GM12878 (cell line): ENCODE results near the gene CXCL17. TPM values are rescaled to one million over a fixed set of nuclear protein-coding genes. Genes with fewer than 3 reads are reported as not detected.

Experiments used
- ATAC-seq: fragments of 200-7000 bp; cut with Tn5 transposase; 3 replicates; pipeline ENCODE4 v1.9.1; 2020; ENCODE audit warnings: mild to moderate bottlenecking, moderate library complexity
- BruUV-seq: library from RNA; stranded (reverse); fragments of 400-500 nt; replicated peaks from 2 replicates; lab custom pipeline; 2021; lab: Mats Ljungman, UMichigan
- CTCF ChIA-PET: fragments of 300-600 bp; sonication (Branson Sonifier 250); formaldehyde crosslinking; extraction: SDS; loops from one replicate; lab custom pipeline; 2021; ENCODE audit warnings: inconsistent platforms; lab: Yijun Ruan, JAX
- POLR2A ChIA-PET: fragments of 350-600 bp; formaldehyde crosslinking; extraction: SDS; loops from one replicate; lab custom pipeline; 2021; ENCODE audit warnings: inconsistent platforms; lab: Charles Lee
- RAD21 ChIA-PET: fragments of 300-600 bp; sonication (Branson Sonifier 250); formaldehyde crosslinking; loops from one replicate; lab custom pipeline; 2023; ENCODE audit warnings: antibody characterized with exemption; ENCODE audit not compliant: unreplicated experiment; lab: Charles Lee
- SMC1A ChIA-PET: fragments of 300-600 bp; sonication (Branson Sonifier 250); formaldehyde crosslinking; loops from one replicate; lab custom pipeline; 2023; ENCODE audit not compliant: unreplicated experiment, uncharacterized antibody; lab: Charles Lee
- DNase-seq: peaks from one replicate; pipeline ENCODE4 v3.0.0-alpha.2; 2011; ENCODE audit warnings: low read depth, low spot score
- FAIRE-seq: peaks from 3 replicates; lab custom pipeline; 2011; peaks lifted over from hg19 to GRCh38; lab: Jason Lieb, UNC
- H2AFZ ChIP-seq: 2 replicates; pipeline ENCODE4 v1.6.0; 2011; ENCODE audit warnings: low read depth, low read length, control low read depth; ENCODE audit not compliant: control insufficient read depth
- H3K27ac ChIP-seq: 2 replicates; pipeline ENCODE4 v1.5.1; 2011; ENCODE audit warnings: control low read depth; ENCODE audit not compliant: control insufficient read depth, insufficient read depth
- H3K27me3 ChIP-seq, 2 experiments: replicated peaks in 1 of 2; 2 replicates each; pipeline versions ENCODE4 v1.6.0 to v1.6.1; 2011; ENCODE audit warnings: low read length in 1 of 2; ENCODE audit not compliant: control insufficient read depth in 2 of 2, insufficient read depth in 2 of 2
- H3K36me3 ChIP-seq, 2 experiments: 2 replicates each; pipeline ENCODE4 v1.5.1; 2011; ENCODE audit warnings: low read length in 1 of 2; ENCODE audit not compliant: control insufficient read depth in 2 of 2, insufficient read depth in 2 of 2
- H3K4me1 ChIP-seq: 2 replicates; pipeline ENCODE4 v1.6.1; 2011; ENCODE audit warnings: mild to moderate bottlenecking, low read length, moderate library complexity, mixed read lengths; ENCODE audit not compliant: control insufficient read depth, insufficient read depth
- H3K4me2 ChIP-seq: 2 replicates; pipeline ENCODE4 v1.6.0; 2011; ENCODE audit warnings: control low read depth; ENCODE audit not compliant: control insufficient read depth, insufficient read depth
- H3K4me3 ChIP-seq: fragments of 200-600 bp; sonication (generic); 2 replicates; pipeline ENCODE4 v1.5.1; 2016
- H3K79me2 ChIP-seq: 2 replicates; pipeline ENCODE4 v1.6.0; 2011; ENCODE audit warnings: low read length; ENCODE audit not compliant: control insufficient read depth, insufficient read depth
- H3K9ac ChIP-seq: 2 replicates; pipeline ENCODE4 v1.8.0; 2011; ENCODE audit warnings: low read length, control low read depth, mixed read lengths; ENCODE audit not compliant: control insufficient read depth, insufficient read depth
- H3K9me3 ChIP-seq: replicated peaks from 3 replicates; pipeline ENCODE4 v1.5.1; 2011; ENCODE audit warnings: mild to moderate bottlenecking, low read length; ENCODE audit not compliant: control insufficient read depth, insufficient read depth
- H4K20me1 ChIP-seq: 2 replicates; pipeline ENCODE4 v1.6.0; 2011; ENCODE audit not compliant: control insufficient read depth, insufficient read depth
- BRCA1 ChIP-seq: IDR thresholded peaks from 2 replicates; pipeline ENCODE4 v1.6.1; 2011; ENCODE audit warnings: low read depth, low read length, improper control_type of control experiment
- ESRRA ChIP-seq: IDR thresholded peaks from 2 replicates; pipeline ENCODE4 v1.6.1; 2012; ENCODE audit warnings: mild to moderate bottlenecking, low read length, improper control_type of control experiment
- FOS ChIP-seq: IDR thresholded peaks from 3 replicates; pipeline ENCODE4 v1.6.1; 2011; ENCODE audit warnings: borderline replicate concordance; ENCODE audit not compliant: insufficient read length; ENCODE audit errors: extremely low read depth
- MLLT1 ChIP-seq: fragments of 450-650 bp; IDR thresholded peaks from 2 replicates; pipeline ENCODE4 v1.6.1; 2016; ENCODE audit warnings: mild to moderate bottlenecking
- NFXL1 ChIP-seq: fragments of 450-650 bp; IDR thresholded peaks from 2 replicates; pipeline ENCODE4 v1.6.1; 2017; ENCODE audit warnings: antibody characterized with exemption, mild to moderate bottlenecking, borderline replicate concordance
- NFYA ChIP-seq: IDR thresholded peaks from 2 replicates; pipeline ENCODE4 v1.6.1; 2011; ENCODE audit warnings: low read depth, mild to moderate bottlenecking, low read length, improper control_type of control experiment, borderline replicate concordance
- RAD21 ChIP-seq: IDR thresholded peaks from 2 replicates; pipeline ENCODE4 v1.6.1; 2011; ENCODE audit warnings: mild to moderate bottlenecking, low read depth, low read length, moderate library complexity; ENCODE audit not compliant: insufficient read depth
- SMAD1 ChIP-seq: fragments of 450-650 bp; IDR thresholded peaks from 2 replicates; pipeline ENCODE4 v1.6.1; 2018; ENCODE audit warnings: mild to moderate bottlenecking, low read depth; ENCODE audit not compliant: partially characterized antibody
- STAT1 ChIP-seq: fragments of 450-650 bp; conservative IDR thresholded peaks from 2 replicates; pipeline ENCODE4 v1.6.1; 2014; ENCODE audit warnings: antibody characterized with exemption, mild to moderate bottlenecking
- ZBED1 ChIP-seq: IDR thresholded peaks from 2 replicates; pipeline ENCODE4 v1.6.1; 2016; ENCODE audit warnings: borderline replicate concordance
- ZNF622 ChIP-seq: fragments of 450-650 bp; IDR thresholded peaks from 2 replicates; pipeline ENCODE4 v1.6.1; 2017; ENCODE audit warnings: mild to moderate bottlenecking, inconsistent platforms
- ZZZ3 ChIP-seq: IDR thresholded peaks from 2 replicates; pipeline ENCODE4 v1.6.1; 2011; ENCODE audit warnings: low read depth; ENCODE audit not compliant: control insufficient read depth, insufficient read length
- WGBS: methylation state at CpG from one replicate; pipeline ENCODE4 v1.1.6; 2016; ENCODE audit warnings: low lambda C conversion rate; ENCODE audit not compliant: insufficient replicate concordance, insufficient coverage; ENCODE audit errors: missing lambda C conversion rate; 5-methylcytosine and 5-hydroxymethylcytosine counted together
- in situ Hi-C: fragments of 300-500 bp; cut with MboI; formaldehyde crosslinking; loops from 9 replicates; pipeline ENCODE4 v1.14.3; 2018; ENCODE audit warnings: mixed read lengths
- intact Hi-C: fragments of 100-400 bp; cut with micrococcal nuclease; formaldehyde crosslinking; loops from one replicate; pipeline ENCODE4 v1.14.2; 2022; ENCODE audit not compliant: unreplicated experiment
- polyA plus RNA-seq, 11 experiments: library from polyadenylated mRNA; depleted of rRNA in 4 of 11; unstranded in 6 of 11; stranded (reverse) in 5 of 11; fragments of >200 nt; fragmentation: Nextera tagmentation in 4 of 11; fragmentation: Illumina TruSeq in 1 of 11; extraction: Ambion mirVana in 4 of 11; extraction: Trizol in 1 of 11; gene quantifications; 1 replicate in 1 of 11; 2 replicates in 10 of 11; pipeline versions ENCODE4 v1.2.1 to v1.2.3, GENCODE V29; 2011 to 2016; ENCODE audit warnings: inconsistent platforms in 2 of 11, missing spikeins in 2 of 11, low read depth in 1 of 11
- total RNA-seq, 4 experiments: library from RNA; depleted of rRNA in 3 of 4; stranded (reverse); fragments of >200 nt in 3 of 4; fragmentation: Illumina TruSeq in 1 of 4; extraction: Trizol in 1 of 4; gene quantifications; 2 replicates each; pipeline versions ENCODE4 v1.2.1 to v1.2.3, GENCODE V29; 2013 to 2021
- TF ChIP-seq, protein P1 (sequence below): IDR thresholded peaks from 2 replicates; pipeline ENCODE4 v1.6.1; 2012; ENCODE audit warnings: mild to moderate bottlenecking, low read depth, low read length
- TF ChIP-seq, protein P2 (sequence below): IDR thresholded peaks from 2 replicates; pipeline ENCODE4 v1.6.1; 2011; ENCODE audit warnings: low read depth, mild to moderate bottlenecking, low read length, moderate library complexity, borderline replicate concordance; ENCODE audit errors: extremely low read depth

CXCL17 gene
- total and polyA plus RNA-seq, 10 of the 15 experiments (the other 5 are each of a cell fraction or from before 2014, with no cell fraction given): 0.13 to 0.24 (median 0.15) TPM; not detected in 7

GRCh38 chr19:42445948-42446347, 3.2 kb upstream of the CXCL17 start (continued):
- TF ChIP-seq, protein P1, sequence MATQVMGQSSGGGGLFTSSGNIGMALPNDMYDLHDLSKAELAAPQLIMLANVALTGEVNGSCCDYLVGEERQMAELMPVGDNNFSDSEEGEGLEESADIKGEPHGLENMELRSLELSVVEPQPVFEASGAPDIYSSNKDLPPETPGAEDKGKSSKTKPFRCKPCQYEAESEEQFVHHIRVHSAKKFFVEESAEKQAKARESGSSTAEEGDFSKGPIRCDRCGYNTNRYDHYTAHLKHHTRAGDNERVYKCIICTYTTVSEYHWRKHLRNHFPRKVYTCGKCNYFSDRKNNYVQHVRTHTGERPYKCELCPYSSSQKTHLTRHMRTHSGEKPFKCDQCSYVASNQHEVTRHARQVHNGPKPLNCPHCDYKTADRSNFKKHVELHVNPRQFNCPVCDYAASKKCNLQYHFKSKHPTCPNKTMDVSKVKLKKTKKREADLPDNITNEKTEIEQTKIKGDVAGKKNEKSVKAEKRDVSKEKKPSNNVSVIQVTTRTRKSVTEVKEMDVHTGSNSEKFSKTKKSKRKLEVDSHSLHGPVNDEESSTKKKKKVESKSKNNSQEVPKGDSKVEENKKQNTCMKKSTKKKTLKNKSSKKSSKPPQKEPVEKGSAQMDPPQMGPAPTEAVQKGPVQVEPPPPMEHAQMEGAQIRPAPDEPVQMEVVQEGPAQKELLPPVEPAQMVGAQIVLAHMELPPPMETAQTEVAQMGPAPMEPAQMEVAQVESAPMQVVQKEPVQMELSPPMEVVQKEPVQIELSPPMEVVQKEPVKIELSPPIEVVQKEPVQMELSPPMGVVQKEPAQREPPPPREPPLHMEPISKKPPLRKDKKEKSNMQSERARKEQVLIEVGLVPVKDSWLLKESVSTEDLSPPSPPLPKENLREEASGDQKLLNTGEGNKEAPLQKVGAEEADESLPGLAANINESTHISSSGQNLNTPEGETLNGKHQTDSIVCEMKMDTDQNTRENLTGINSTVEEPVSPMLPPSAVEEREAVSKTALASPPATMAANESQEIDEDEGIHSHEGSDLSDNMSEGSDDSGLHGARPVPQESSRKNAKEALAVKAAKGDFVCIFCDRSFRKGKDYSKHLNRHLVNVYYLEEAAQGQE: no peak
- no peak for TF ChIP-seq RAD21
- TF ChIP-seq BRCA1: no peak
- no peak for TF ChIP-seq ESRRA

GRCh38 chr19:42443944-42444398, 1.2 kb upstream of the CXCL17 start:
- no peak overlapping the region for H2AFZ ChIP-seq
- POLR2A ChIA-PET: no interaction called here
- no peaks in the 10 kb centered on the region for H3K9me3 ChIP-seq
- DNase-seq (no peak), FAIRE-seq (no peak), ATAC-seq (no peak)
- no peaks in the 10 kb centered on the region for H3K27me3 ChIP-seq
- H4K20me1 ChIP-seq: no peaks in the 10 kb centered on the region
- H3K4me3 ChIP-seq: no peak overlapping the region
- H3K9ac ChIP-seq: no peak overlapping the region
- SMC1A ChIA-PET: no interaction called here
- H3K27ac ChIP-seq: no peak overlapping the region
- intact Hi-C loops (no loop called here), in situ Hi-C loops (no loop called here)
- H3K4me2 ChIP-seq: no peak overlapping the region
- no peaks in the 10 kb centered on the region for H3K79me2 ChIP-seq
- CTCF ChIA-PET: interaction anchor here (0.6 to 1.2 kb wide), 2 partner anchors 9 to 10 kb away, joined by 3 to 4 read pairs; no protein-coding TSS in a partner anchor
- RAD21 ChIA-PET: no interaction called here
- no TSS peak for BruUV-seq
- H3K4me1 ChIP-seq: no peaks in the 10 kb centered on the region
- 10% methylated on average over 4 of the region's 4 CpGs for WGBS
- H3K36me3 ChIP-seq: no peaks in the 10 kb centered on the region
- TF ChIP-seq ZNF622: no peak
- no peak for TF ChIP-seq NFYA
- no peak for TF ChIP-seq NFXL1
- TF ChIP-seq ZZZ3: no peak
- TF ChIP-seq FOS: no peak
- no peak for TF ChIP-seq SMAD1
- TF ChIP-seq ZBED1: no peak
- TF ChIP-seq, protein P2, sequence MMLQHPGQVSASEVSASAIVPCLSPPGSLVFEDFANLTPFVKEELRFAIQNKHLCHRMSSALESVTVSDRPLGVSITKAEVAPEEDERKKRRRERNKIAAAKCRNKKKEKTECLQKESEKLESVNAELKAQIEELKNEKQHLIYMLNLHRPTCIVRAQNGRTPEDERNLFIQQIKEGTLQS: no peak
- TF ChIP-seq STAT1: no peak
- TF ChIP-seq MLLT1: no peak
